GM12878 (cell line): ENCODE measurements around the gene PSMA2. TPM values are rescaled to one million over a fixed set of nuclear protein-coding genes. Genes with fewer than 3 reads are reported as not detected.

Experiments
- ATAC-seq: fragments of 200-7000 bp; cut with Tn5 transposase; 3 replicates; pipeline ENCODE4 v1.9.1; 2020; ENCODE audit warnings: mild to moderate bottlenecking, moderate library complexity
- BruUV-seq: library from RNA; stranded (reverse); fragments of 400-500 nt; replicated peaks from 2 replicates; lab custom pipeline; 2021; lab: Mats Ljungman, UMichigan
- CTCF ChIA-PET: fragments of 300-600 bp; sonication (Branson Sonifier 250); formaldehyde crosslinking; extraction: SDS; loops from one replicate; lab custom pipeline; 2021; ENCODE audit warnings: inconsistent platforms; lab: Yijun Ruan, JAX
- POLR2A ChIA-PET: fragments of 350-600 bp; formaldehyde crosslinking; extraction: SDS; loops from one replicate; lab custom pipeline; 2021; ENCODE audit warnings: inconsistent platforms; lab: Charles Lee
- RAD21 ChIA-PET: fragments of 300-600 bp; sonication (Branson Sonifier 250); formaldehyde crosslinking; loops from one replicate; lab custom pipeline; 2023; ENCODE audit warnings: antibody characterized with exemption; ENCODE audit not compliant: unreplicated experiment; lab: Charles Lee
- SMC1A ChIA-PET: fragments of 300-600 bp; sonication (Branson Sonifier 250); formaldehyde crosslinking; loops from one replicate; lab custom pipeline; 2023; ENCODE audit not compliant: unreplicated experiment, uncharacterized antibody; lab: Charles Lee
- DNase-seq: peaks from one replicate; pipeline ENCODE4 v3.0.0-alpha.2; 2011; ENCODE audit warnings: low read depth, low spot score
- FAIRE-seq: peaks from 3 replicates; lab custom pipeline; 2011; peaks lifted over from hg19 to GRCh38; lab: Jason Lieb, UNC
- H2AFZ ChIP-seq: 2 replicates; pipeline ENCODE4 v1.6.0; 2011; ENCODE audit warnings: low read depth, low read length, control low read depth; ENCODE audit not compliant: control insufficient read depth
- H3K27ac ChIP-seq: 2 replicates; pipeline ENCODE4 v1.5.1; 2011; ENCODE audit warnings: control low read depth; ENCODE audit not compliant: control insufficient read depth, insufficient read depth
- H3K27me3 ChIP-seq, 2 experiments: replicated peaks in 1 of 2; 2 replicates each; pipeline versions ENCODE4 v1.6.0 to v1.6.1; 2011; ENCODE audit warnings: low read length in 1 of 2; ENCODE audit not compliant: control insufficient read depth in 2 of 2, insufficient read depth in 2 of 2
- H3K36me3 ChIP-seq, 2 experiments: 2 replicates each; pipeline ENCODE4 v1.5.1; 2011; ENCODE audit warnings: low read length in 1 of 2; ENCODE audit not compliant: control insufficient read depth in 2 of 2, insufficient read depth in 2 of 2
- H3K4me1 ChIP-seq: 2 replicates; pipeline ENCODE4 v1.6.1; 2011; ENCODE audit warnings: mild to moderate bottlenecking, low read length, moderate library complexity, mixed read lengths; ENCODE audit not compliant: control insufficient read depth, insufficient read depth
- H3K4me2 ChIP-seq: 2 replicates; pipeline ENCODE4 v1.6.0; 2011; ENCODE audit warnings: control low read depth; ENCODE audit not compliant: control insufficient read depth, insufficient read depth
- H3K4me3 ChIP-seq: fragments of 200-600 bp; sonication (generic); 2 replicates; pipeline ENCODE4 v1.5.1; 2016
- H3K79me2 ChIP-seq: 2 replicates; pipeline ENCODE4 v1.6.0; 2011; ENCODE audit warnings: low read length; ENCODE audit not compliant: control insufficient read depth, insufficient read depth
- H3K9ac ChIP-seq: 2 replicates; pipeline ENCODE4 v1.8.0; 2011; ENCODE audit warnings: low read length, control low read depth, mixed read lengths; ENCODE audit not compliant: control insufficient read depth, insufficient read depth
- H3K9me3 ChIP-seq: replicated peaks from 3 replicates; pipeline ENCODE4 v1.5.1; 2011; ENCODE audit warnings: mild to moderate bottlenecking, low read length; ENCODE audit not compliant: control insufficient read depth, insufficient read depth
- H4K20me1 ChIP-seq: 2 replicates; pipeline ENCODE4 v1.6.0; 2011; ENCODE audit not compliant: control insufficient read depth, insufficient read depth
- EP300 ChIP-seq, 2 experiments: fragments of 150-350 bp in 1 of 2; IDR thresholded peaks; 2 replicates each; pipeline ENCODE4 v1.6.1; 2011 to 2012; ENCODE audit warnings: low read depth in 2 of 2, low read length in 2 of 2, borderline replicate concordance in 1 of 2, improper control_type of control experiment in 1 of 2, inconsistent platforms in 1 of 2; ENCODE audit not compliant: control insufficient read depth in 1 of 2
- ETV6 ChIP-seq, 2 experiments: fragments of 450-650 bp in 1 of 2; IDR thresholded peaks in 1 of 2; conservative IDR thresholded peaks in 1 of 2; 2 replicates each; pipeline ENCODE4 v1.6.1; 2014; ENCODE audit warnings: antibody characterized with exemption in 1 of 2, borderline replicate concordance in 1 of 2, low read depth in 1 of 2, mild to moderate bottlenecking in 1 of 2, moderate library complexity in 1 of 2
- GABPA ChIP-seq: IDR thresholded peaks from 2 replicates; pipeline ENCODE4 v1.6.1; 2014; ENCODE audit warnings: antibody characterized with exemption, low read depth, mild to moderate bottlenecking, inconsistent platforms
- HCFC1 ChIP-seq: fragments of 150-350 bp; IDR thresholded peaks from 2 replicates; pipeline ENCODE4 v1.6.1; 2014; ENCODE audit warnings: low read length
- JUND ChIP-seq: IDR thresholded peaks from 2 replicates; pipeline ENCODE4 v1.6.1; 2012; ENCODE audit warnings: low read depth, mild to moderate bottlenecking, low read length, improper control_type of control experiment, moderate library complexity
- MTA2 ChIP-seq: fragments of 450-650 bp; IDR thresholded peaks from 2 replicates; pipeline ENCODE4 v1.6.1; 2016; ENCODE audit warnings: low read depth, mild to moderate bottlenecking, moderate library complexity
- NFXL1 ChIP-seq: fragments of 450-650 bp; IDR thresholded peaks from 2 replicates; pipeline ENCODE4 v1.6.1; 2017; ENCODE audit warnings: antibody characterized with exemption, mild to moderate bottlenecking, borderline replicate concordance
- POLR2A ChIP-seq: IDR thresholded peaks from 2 replicates; pipeline ENCODE4 v1.6.1; 2011; ENCODE audit warnings: low read depth, mild to moderate bottlenecking, low read length
- RAD51 ChIP-seq: fragments of 450-650 bp; IDR thresholded peaks from 2 replicates; pipeline ENCODE4 v1.6.1; 2016; ENCODE audit warnings: moderate library complexity, mild to moderate bottlenecking, inconsistent platforms
- RELA ChIP-seq: fragments of 450-650 bp; IDR thresholded peaks from 2 replicates; pipeline ENCODE4 v1.8.0; 2014; ENCODE audit warnings: borderline replicate concordance; ENCODE audit not compliant: partially characterized antibody
- SMARCA5 ChIP-seq: fragments of 450-650 bp; IDR thresholded peaks from 2 replicates; pipeline ENCODE4 v1.6.1; 2017; ENCODE audit warnings: mild to moderate bottlenecking
- SREBF1 ChIP-seq: IDR thresholded peaks from 2 replicates; pipeline ENCODE4 v1.6.1; 2012; ENCODE audit warnings: mild to moderate bottlenecking, low read length
- TCF12 ChIP-seq: IDR thresholded peaks from 2 replicates; pipeline ENCODE4 v1.6.1; 2011; ENCODE audit warnings: low read depth, mild to moderate bottlenecking, low read length
- TCF7 ChIP-seq: IDR thresholded peaks from 2 replicates; pipeline ENCODE4 v1.6.1; 2014; ENCODE audit warnings: antibody characterized with exemption, borderline replicate concordance
- ZNF207 ChIP-seq: fragments of 450-650 bp; IDR thresholded peaks from 2 replicates; pipeline ENCODE4 v1.6.1; 2014; ENCODE audit warnings: antibody characterized with exemption, mild to moderate bottlenecking, borderline replicate concordance
- ZSCAN29 ChIP-seq: fragments of 450-650 bp; IDR thresholded peaks from 2 replicates; pipeline ENCODE4 v1.6.1; 2017; ENCODE audit warnings: mild to moderate bottlenecking, moderate library complexity
- WGBS: methylation state at CpG from one replicate; pipeline ENCODE4 v1.1.6; 2016; ENCODE audit warnings: low lambda C conversion rate; ENCODE audit not compliant: insufficient replicate concordance, insufficient coverage; ENCODE audit errors: missing lambda C conversion rate; 5-methylcytosine and 5-hydroxymethylcytosine counted together
- in situ Hi-C: fragments of 300-500 bp; cut with MboI; formaldehyde crosslinking; loops from 9 replicates; pipeline ENCODE4 v1.14.3; 2018; ENCODE audit warnings: mixed read lengths
- intact Hi-C: fragments of 100-400 bp; cut with micrococcal nuclease; formaldehyde crosslinking; loops from one replicate; pipeline ENCODE4 v1.14.2; 2022; ENCODE audit not compliant: unreplicated experiment
- polyA plus RNA-seq, 11 experiments: library from polyadenylated mRNA; depleted of rRNA in 4 of 11; unstranded in 6 of 11; stranded (reverse) in 5 of 11; fragments of >200 nt; fragmentation: Nextera tagmentation in 4 of 11; fragmentation: Illumina TruSeq in 1 of 11; extraction: Ambion mirVana in 4 of 11; extraction: Trizol in 1 of 11; gene quantifications; 1 replicate in 1 of 11; 2 replicates in 10 of 11; pipeline versions ENCODE4 v1.2.1 to v1.2.3, GENCODE V29; 2011 to 2016; ENCODE audit warnings: inconsistent platforms in 2 of 11, missing spikeins in 2 of 11, low read depth in 1 of 11
- total RNA-seq, 4 experiments: library from RNA; depleted of rRNA in 3 of 4; stranded (reverse); fragments of >200 nt in 3 of 4; fragmentation: Illumina TruSeq in 1 of 4; extraction: Trizol in 1 of 4; gene quantifications; 2 replicates each; pipeline versions ENCODE4 v1.2.1 to v1.2.3, GENCODE V29; 2013 to 2021
- TF ChIP-seq, protein P1 (sequence below): fragments of 450-650 bp; IDR thresholded peaks from 2 replicates; pipeline ENCODE4 v1.6.1; 2017; ENCODE audit warnings: mild to moderate bottlenecking
- TF ChIP-seq, protein P2 (sequence below): IDR thresholded peaks from 2 replicates; pipeline ENCODE4 v1.6.1; 2011; ENCODE audit warnings: borderline replicate concordance, low read depth, mild to moderate bottlenecking, moderate library complexity, mixed read lengths, low read length; ENCODE audit not compliant: insufficient read depth; ENCODE audit errors: extremely low read length
- TF ChIP-seq, protein P3 (sequence below): fragments of 450-650 bp; IDR thresholded peaks from 2 replicates; pipeline ENCODE4 v1.6.1; 2018; ENCODE audit warnings: mild to moderate bottlenecking, low read depth, moderate library complexity; ENCODE audit not compliant: partially characterized antibody

PSMA2 gene
- total and polyA plus RNA-seq, 10 of the 15 experiments (the other 5 are each of a cell fraction or from before 2014, with no cell fraction given), result 129 to 1,223 (median 317) TPM

DNA sequence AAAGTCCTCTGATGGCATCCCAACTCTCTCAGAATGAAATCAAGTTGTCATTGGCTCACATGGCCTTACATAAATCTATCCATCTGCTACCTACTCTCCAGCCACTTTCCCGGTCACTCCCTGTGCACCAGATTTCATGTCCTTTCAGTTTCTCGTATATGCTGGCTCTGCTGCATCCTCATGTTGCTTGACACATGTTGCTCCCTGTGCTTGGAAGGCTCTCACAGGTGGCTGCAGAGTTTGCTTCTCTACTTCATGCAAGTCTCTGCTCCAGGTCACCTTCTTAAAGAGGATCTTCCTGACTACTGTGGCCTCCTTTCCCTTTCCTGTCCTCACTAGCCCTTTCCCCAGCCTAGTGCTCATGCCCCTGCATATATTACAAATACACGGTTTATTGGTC is 48.5 kb upstream of the PSMA2 start (continued):
- TF ChIP-seq EP300 (IDR thresholded peaks at IDR 0.05; ENCODE audit: borderline replicate concordance in 1 of 2, control insufficient read depth in 1 of 2, low read depth in 2 of 2, low read length in 2 of 2) (no peak), SMARCA5 (no peak), TCF12 (no peak)

DNA sequence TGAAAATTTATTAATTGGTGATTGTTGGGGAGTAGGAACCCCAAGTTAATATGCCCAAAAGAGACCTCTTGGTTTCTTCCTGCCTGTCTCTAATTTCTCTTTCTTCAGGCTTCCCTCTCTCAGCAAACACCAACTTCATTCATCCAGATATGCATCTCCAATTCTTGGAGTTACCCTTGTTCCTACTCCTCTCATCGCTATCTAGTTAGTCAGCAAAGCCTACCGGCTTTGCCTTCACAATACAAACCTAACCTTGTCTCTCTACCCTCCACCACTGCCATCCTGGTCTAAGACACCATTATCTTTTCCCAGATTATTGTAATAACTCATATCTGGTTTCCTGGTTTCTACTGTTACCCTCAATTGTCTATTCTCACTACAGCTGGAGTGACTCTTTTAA is 48.1 kb upstream of the PSMA2 start:
- RAD21 ChIA-PET, result no interaction called here
- WGBS, result 81% methylated on average over 2 of the region's 2 CpGs
- in situ Hi-C loops (no loop called here), intact Hi-C loops (no loop called here)
- ATAC-seq (no peak), FAIRE-seq (no peak), DNase-seq (no peak)
- POLR2A ChIA-PET, result no interaction called here
- Histone ChIP-seq H3K4me1 (no peaks in the 10 kb centered on the region), H3K27me3 (no peaks in the 10 kb centered on the region), H3K79me2 (no peaks in the 10 kb centered on the region), H3K9ac (no peak overlapping the region), H3K4me3 (no peak overlapping the region), H3K36me3 (no peaks in the 10 kb centered on the region), H3K4me2 (no peak overlapping the region), H2AFZ (no peak overlapping the region), H3K9me3 (no peaks in the 10 kb centered on the region; the same call in 2 of the 3 replicates), H3K27ac (no peak overlapping the region), H4K20me1 (no peaks in the 10 kb centered on the region)
- CTCF ChIA-PET, result no interaction called here
- BruUV-seq, result no TSS peak
- no peak for TF ChIP-seq JUND
- no peak for TF ChIP-seq RAD51
- TF ChIP-seq TCF7, result no peak
- no peak for TF ChIP-seq NFXL1
- no peak for TF ChIP-seq ZSCAN29
- TF ChIP-seq RELA, result no peak
- TF ChIP-seq, protein P1, sequence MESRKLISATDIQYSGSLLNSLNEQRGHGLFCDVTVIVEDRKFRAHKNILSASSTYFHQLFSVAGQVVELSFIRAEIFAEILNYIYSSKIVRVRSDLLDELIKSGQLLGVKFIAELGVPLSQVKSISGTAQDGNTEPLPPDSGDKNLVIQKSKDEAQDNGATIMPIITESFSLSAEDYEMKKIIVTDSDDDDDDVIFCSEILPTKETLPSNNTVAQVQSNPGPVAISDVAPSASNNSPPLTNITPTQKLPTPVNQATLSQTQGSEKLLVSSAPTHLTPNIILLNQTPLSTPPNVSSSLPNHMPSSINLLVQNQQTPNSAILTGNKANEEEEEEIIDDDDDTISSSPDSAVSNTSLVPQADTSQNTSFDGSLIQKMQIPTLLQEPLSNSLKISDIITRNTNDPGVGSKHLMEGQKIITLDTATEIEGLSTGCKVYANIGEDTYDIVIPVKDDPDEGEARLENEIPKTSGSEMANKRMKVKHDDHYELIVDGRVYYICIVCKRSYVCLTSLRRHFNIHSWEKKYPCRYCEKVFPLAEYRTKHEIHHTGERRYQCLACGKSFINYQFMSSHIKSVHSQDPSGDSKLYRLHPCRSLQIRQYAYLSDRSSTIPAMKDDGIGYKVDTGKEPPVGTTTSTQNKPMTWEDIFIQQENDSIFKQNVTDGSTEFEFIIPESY, result no peak
- TF ChIP-seq POLR2A, result no peak
- no peak for TF ChIP-seq SMARCA5
- TF ChIP-seq ETV6 (conservative IDR thresholded peaks at IDR 0.05 in 1 of 2, IDR thresholded peaks at IDR 0.05 in 1 of 2; ENCODE audit: borderline replicate concordance in 1 of 2, low read depth in 1 of 2), result no peak
- no peak for TF ChIP-seq SREBF1
- no peak for TF ChIP-seq ZNF207
- TF ChIP-seq MTA2, result no peak
- TF ChIP-seq, protein P2, sequence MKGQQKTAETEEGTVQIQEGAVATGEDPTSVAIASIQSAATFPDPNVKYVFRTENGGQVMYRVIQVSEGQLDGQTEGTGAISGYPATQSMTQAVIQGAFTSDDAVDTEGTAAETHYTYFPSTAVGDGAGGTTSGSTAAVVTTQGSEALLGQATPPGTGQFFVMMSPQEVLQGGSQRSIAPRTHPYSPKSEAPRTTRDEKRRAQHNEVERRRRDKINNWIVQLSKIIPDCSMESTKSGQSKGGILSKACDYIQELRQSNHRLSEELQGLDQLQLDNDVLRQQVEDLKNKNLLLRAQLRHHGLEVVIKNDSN, result no peak
- no peak for TF ChIP-seq GABPA
- TF ChIP-seq, protein P3, sequence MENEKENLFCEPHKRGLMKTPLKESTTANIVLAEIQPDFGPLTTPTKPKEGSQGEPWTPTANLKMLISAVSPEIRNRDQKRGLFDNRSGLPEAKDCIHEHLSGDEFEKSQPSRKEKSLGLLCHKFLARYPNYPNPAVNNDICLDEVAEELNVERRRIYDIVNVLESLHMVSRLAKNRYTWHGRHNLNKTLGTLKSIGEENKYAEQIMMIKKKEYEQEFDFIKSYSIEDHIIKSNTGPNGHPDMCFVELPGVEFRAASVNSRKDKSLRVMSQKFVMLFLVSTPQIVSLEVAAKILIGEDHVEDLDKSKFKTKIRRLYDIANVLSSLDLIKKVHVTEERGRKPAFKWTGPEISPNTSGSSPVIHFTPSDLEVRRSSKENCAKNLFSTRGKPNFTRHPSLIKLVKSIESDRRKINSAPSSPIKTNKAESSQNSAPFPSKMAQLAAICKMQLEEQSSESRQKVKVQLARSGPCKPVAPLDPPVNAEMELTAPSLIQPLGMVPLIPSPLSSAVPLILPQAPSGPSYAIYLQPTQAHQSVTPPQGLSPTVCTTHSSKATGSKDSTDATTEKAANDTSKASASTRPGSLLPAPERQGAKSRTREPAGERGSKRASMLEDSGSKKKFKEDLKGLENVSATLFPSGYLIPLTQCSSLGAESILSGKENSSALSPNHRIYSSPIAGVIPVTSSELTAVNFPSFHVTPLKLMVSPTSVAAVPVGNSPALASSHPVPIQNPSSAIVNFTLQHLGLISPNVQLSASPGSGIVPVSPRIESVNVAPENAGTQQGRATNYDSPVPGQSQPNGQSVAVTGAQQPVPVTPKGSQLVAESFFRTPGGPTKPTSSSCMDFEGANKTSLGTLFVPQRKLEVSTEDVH, result no peak
- TF ChIP-seq HCFC1, result no peak
- SMC1A ChIA-PET, result interaction anchor here (1.9 kb wide), 1 partner anchor 19 kb away, joined by 4 read pairs; no protein-coding TSS in a partner anchor
